ENCODE measurements around the gene BOC.

- TF ChIP-seq POLR2AphosphoS5 (IDR thresholded peaks at IDR 0.05) (no peak), CTCF (IDR thresholded peaks at IDR 0.05 in 8 of 11, conservative IDR thresholded peaks at IDR 0.05 in 3 of 11) (no peak)
Measured at GRCh38 chr3:113225286-113225685, 13.9 kb downstream of the BOC start.
